ENCODE data around the gene TAS2R60. TPM values are rescaled to one million over a fixed set of nuclear protein-coding genes. Genes with fewer than 3 reads are reported as not detected.
"Not testable (repeated sequence)": the region's sequence is repeated elsewhere in the genome, so short reads cannot be mapped to it uniquely, and the experiment has no call there.

The TAS2R60 gene
- total RNA-seq, 2 experiments from 2014 or later: not detected

DNA sequence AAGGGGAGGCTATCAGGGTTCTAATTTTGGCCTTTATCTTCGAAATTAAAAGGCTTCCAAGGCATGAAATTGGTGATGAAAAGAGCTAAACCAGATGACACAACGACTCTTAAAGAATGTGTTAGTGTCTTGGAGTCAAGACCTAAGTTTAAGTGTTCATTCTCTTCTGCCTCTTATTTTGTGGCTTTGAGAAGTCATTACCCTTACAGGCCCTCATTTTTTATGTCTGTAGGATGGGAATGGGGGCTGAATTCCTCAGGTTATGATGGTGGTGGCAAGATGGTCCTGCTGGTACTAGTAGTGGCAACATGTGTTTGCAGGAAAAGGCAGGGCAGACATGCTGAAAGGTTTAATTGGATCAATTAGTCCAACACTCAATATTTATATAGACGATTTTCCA is 15.4 kb downstream of the TAS2R60 start:
- peaks cover 3% of the 10 kb centered on the region for H3K9me3 Mint-ChIP-seq (ENCODE audit: low read depth)
- peaks cover 2% of the 10 kb centered on the region for H3K4me1 Mint-ChIP-seq
- H3K27me3 Mint-ChIP-seq: no peaks in the 10 kb centered on the region
- ChIA-PET POLR2A (no interaction called here), CTCF (interaction anchor here (1.0 kb wide), 1 partner anchor 11 kb away, joined by 3 read pairs; no protein-coding TSS in a partner anchor)
- intact Hi-C loops (cut with DNase I, micrococcal nuclease): no loop called here
- DNase-seq: no peak
- H3K27ac Mint-ChIP-seq: no peak overlapping the region
- peaks cover 3% of the 10 kb centered on the region for H3K36me3 Mint-ChIP-seq (ENCODE audit: low read depth)
- no peak for ATAC-seq
- no peak overlapping the region for H3K4me3 Mint-ChIP-seq

- Mint-ChIP-seq H3K9me3 (ENCODE audit: low read depth) (peaks cover 3% of the 10 kb centered on the region), H3K4me1 (peaks cover 2% of the 10 kb centered on the region), H3K4me3 (no peak overlapping the region), H3K27ac (no peak overlapping the region), H3K27me3 (no peaks in the 10 kb centered on the region), H3K36me3 (ENCODE audit: low read depth) (peaks cover 3% of the 10 kb centered on the region)
- DNase-seq: no peak
- ATAC-seq: no peak
- ChIA-PET POLR2A (no interaction called here), CTCF (no interaction called here)
- intact Hi-C loops (cut with DNase I, micrococcal nuclease): no loop called here
Measured at GRCh38 chr7:143459359-143459758, 16.1 kb downstream of the TAS2R60 start.

GRCh38 chr7:143460271-143460979 is 17.2 kb downstream of the TAS2R60 start:
- Mint-ChIP-seq H3K27ac (no peak overlapping the region), H3K4me3 (no peak overlapping the region), H3K9me3 (ENCODE audit: low read depth) (peaks cover 3% of the 10 kb centered on the region), H3K27me3 (no peaks in the 10 kb centered on the region), H3K36me3 (ENCODE audit: low read depth) (peaks cover 4% of the 10 kb centered on the region), H3K4me1 (peaks cover 2% of the 10 kb centered on the region)
- ChIA-PET POLR2A (no interaction called here), CTCF (no interaction called here)
- intact Hi-C loops (cut with DNase I, micrococcal nuclease): no loop called here
- ATAC-seq: no peak
- DNase-seq: no peak

- Mint-ChIP-seq H3K4me1 (peaks cover 2% of the 10 kb centered on the region), H3K27ac (no peak overlapping the region), H3K9me3 (ENCODE audit: low read depth) (peaks cover 3% of the 10 kb centered on the region), H3K4me3 (no peak overlapping the region), H3K27me3 (no peaks in the 10 kb centered on the region), H3K36me3 (ENCODE audit: low read depth) (peaks cover 4% of the 10 kb centered on the region)
- ChIA-PET CTCF (no interaction called here), POLR2A (no interaction called here)
- peak; percentile 23 for ATAC-seq
- DNase-seq: no peak
- intact Hi-C loops (cut with DNase I, micrococcal nuclease): no loop called here
Measured at GRCh38 chr7:143462045-143462444, 18.8 kb downstream of the TAS2R60 start.

- intact Hi-C loops (cut with DNase I, micrococcal nuclease): no loop called here
- Mint-ChIP-seq H3K36me3 (ENCODE audit: low read depth) (peaks cover 6% of the 10 kb centered on the region), H3K4me1 (peaks cover 2% of the 10 kb centered on the region), H3K27me3 (no peaks in the 10 kb centered on the region), H3K9me3 (ENCODE audit: low read depth) (peaks cover 3% of the 10 kb centered on the region), H3K27ac (no peak overlapping the region), H3K4me3 (no peak overlapping the region)
- POLR2A ChIA-PET: no interaction called here
- CTCF ChIA-PET: no interaction called here
- ATAC-seq (no peak), DNase-seq (no peak)
Measured at GRCh38 chr7:143463556-143463955, 20.3 kb downstream of the TAS2R60 start.

- Mint-ChIP-seq H3K9me3 (ENCODE audit: low read depth) (peaks cover 3% of the 10 kb centered on the region), H3K4me1 (peaks cover 2% of the 10 kb centered on the region), H3K27ac (no peak overlapping the region), H3K4me3 (no peak overlapping the region), H3K36me3 (ENCODE audit: low read depth) (peaks cover 6% of the 10 kb centered on the region), H3K27me3 (no peaks in the 10 kb centered on the region)
- no peak for ATAC-seq
- no peak for DNase-seq
- intact Hi-C loops (cut with DNase I, micrococcal nuclease): no loop called here
- CTCF ChIA-PET: no interaction called here
- POLR2A ChIA-PET: no interaction called here
Measured at GRCh38 chr7:143463957-143464356, 20.7 kb downstream of the TAS2R60 start.

DNA sequence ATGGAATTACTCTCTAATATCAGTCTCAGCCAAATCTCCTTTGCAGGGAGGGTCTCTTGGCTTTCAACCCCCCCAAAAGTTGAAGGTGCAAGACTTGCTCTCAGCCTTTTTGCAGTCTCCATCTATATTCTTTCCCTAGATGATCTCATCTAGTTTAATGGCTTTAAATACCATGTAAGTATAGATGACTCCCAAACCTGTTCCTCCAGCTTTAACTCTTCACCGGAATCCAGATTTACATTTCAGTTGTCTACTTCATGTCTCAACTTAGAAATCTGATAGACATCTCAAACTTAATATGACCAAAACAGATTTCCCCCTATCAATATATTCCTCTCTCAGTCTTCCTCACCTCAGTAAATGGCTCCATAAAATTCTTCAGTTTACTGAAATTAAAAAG is 24.5 kb downstream of the TAS2R60 start:
- H3K36me3 Mint-ChIP-seq (ENCODE audit: low read depth): peaks cover 4% of the 10 kb centered on the region
- ChIA-PET POLR2A (no interaction called here), CTCF (interaction anchor here (0.6 kb wide), 1 partner anchor 252 kb away, joined by 3 read pairs; no protein-coding TSS in a partner anchor)
- H3K9me3 Mint-ChIP-seq (ENCODE audit: low read depth): peaks cover 6% of the 10 kb centered on the region
- H3K4me3 Mint-ChIP-seq: no peak overlapping the region
- ATAC-seq: no peak
- peaks cover 5% of the 10 kb centered on the region for H3K4me1 Mint-ChIP-seq
- peak overlapping the region; percentile 5 for H3K27ac Mint-ChIP-seq
- DNase-seq: no peak
- intact Hi-C loops (cut with DNase I, micrococcal nuclease): no loop called here
- no peaks in the 10 kb centered on the region for H3K27me3 Mint-ChIP-seq

- H3K9me3 Mint-ChIP-seq (ENCODE audit: low read depth); DNase-seq; H3K4me3 Mint-ChIP-seq; H3K27ac Mint-ChIP-seq; intact Hi-C loops (cut with DNase I, micrococcal nuclease); H3K36me3 Mint-ChIP-seq (ENCODE audit: low read depth); ATAC-seq; POLR2A ChIA-PET; H3K27me3 Mint-ChIP-seq: not testable (repeated sequence)
- peaks cover 10% of the 10 kb centered on the region for H3K4me1 Mint-ChIP-seq
- CTCF ChIA-PET: interaction anchor here (1.8 kb wide), 1 partner anchor 8 kb away, joined by 8 read pairs; no protein-coding TSS in a partner anchor
Measured at GRCh38 chr7:143472071-143472689, 28.9 kb downstream of the TAS2R60 start.

- no peak within 1 kb of the TSS for H3K4me3 Mint-ChIP-seq
- H3K36me3 Mint-ChIP-seq (ENCODE audit: low read depth): no peaks in the 10 kb centered on the region
- ChIA-PET CTCF (interaction anchor here (0.6 to 1.0 kb wide), 2 partner anchors 10 to 108 kb away, joined by 3 read pairs; no protein-coding TSS in a partner anchor), POLR2A (no interaction called here)
- peaks cover 28% of the 10 kb centered on the region for H3K4me1 Mint-ChIP-seq
- no peaks in the 10 kb centered on the region for H3K27me3 Mint-ChIP-seq
- intact Hi-C loops (cut with DNase I, micrococcal nuclease): no loop called here
- ATAC-seq: no peak
- no peak within 1 kb of the TSS for H3K27ac Mint-ChIP-seq
- H3K9me3 Mint-ChIP-seq (ENCODE audit: low read depth): peaks cover 3% of the 10 kb centered on the region
- DNase-seq: no peak
Measured at GRCh38 chr7:143477501-143478150, 34.4 kb downstream of the TAS2R60 start, which contains the start of gene TAS2R41. Gene TAS2R41, plus strand, starts transcription at chr7:143477873. Its CDS starts 0 bp downstream, at chr7:143477873.

DNA sequence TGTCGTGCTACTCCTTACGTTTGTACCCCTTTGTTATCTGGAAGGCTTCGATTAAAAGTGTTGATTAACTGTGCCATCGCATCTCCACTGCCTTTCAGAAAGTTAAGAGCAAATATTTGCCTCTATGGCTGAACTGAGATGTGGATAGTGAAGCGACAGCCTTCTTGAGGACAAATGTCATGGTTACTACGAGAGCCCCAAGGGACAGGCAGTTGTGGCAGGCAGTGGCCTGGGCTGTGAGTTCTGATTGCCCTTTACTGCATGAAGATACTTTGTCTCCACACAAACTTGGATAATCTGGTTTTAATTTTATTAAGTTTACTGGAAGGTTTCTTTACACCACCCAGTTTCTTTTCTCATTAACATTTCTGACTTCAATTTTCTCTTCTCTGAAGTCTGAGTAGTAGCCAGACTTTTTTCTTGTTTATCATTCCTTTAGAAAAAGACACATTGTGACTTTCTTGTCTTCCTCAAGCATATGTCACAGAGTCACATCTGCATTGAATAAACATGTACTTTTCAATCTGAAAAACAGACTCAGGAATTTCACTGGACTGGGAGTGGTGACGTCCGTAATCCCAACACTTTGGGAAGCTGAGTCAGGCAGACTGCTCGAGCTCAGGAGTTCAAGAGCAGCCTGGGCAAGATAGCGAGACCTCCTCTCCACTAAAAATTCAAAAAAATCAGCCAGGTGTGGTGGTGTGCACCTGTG is 36.0 kb downstream of the TAS2R60 start:
- Mint-ChIP-seq H3K27me3 (no peaks in the 10 kb centered on the region), H3K9me3 (ENCODE audit: low read depth) (peaks cover 3% of the 10 kb centered on the region), H3K4me1 (peaks cover 28% of the 10 kb centered on the region), H3K4me3 (no peak overlapping the region), H3K36me3 (ENCODE audit: low read depth) (no peaks in the 10 kb centered on the region), H3K27ac (no peak overlapping the region)
- POLR2A ChIA-PET: no interaction called here
- intact Hi-C loops (cut with DNase I, micrococcal nuclease): no loop called here
- CTCF ChIA-PET: interaction anchor here (0.7 to 1.0 kb wide), 2 partner anchors 8 to 76 kb away, joined by 3 read pairs; no protein-coding TSS in a partner anchor
- DNase-seq (no peak), ATAC-seq (no peak)

- CTCF ChIA-PET: interaction anchor here (0.7 to 2.4 kb wide), 7 partner anchors 9 to 666 kb away, joined by 3 to 15 read pairs (median 4); no protein-coding TSS in a partner anchor
- DNase-seq (no peak), ATAC-seq (no peak)
- Mint-ChIP-seq H3K9me3 (ENCODE audit: low read depth) (no peaks in the 10 kb centered on the region), H3K27ac (no peak overlapping the region), H3K27me3 (no peaks in the 10 kb centered on the region), H3K4me3 (no peak overlapping the region), H3K36me3 (ENCODE audit: low read depth) (no peaks in the 10 kb centered on the region), H3K4me1 (peaks cover 28% of the 10 kb centered on the region)
- intact Hi-C loops (cut with DNase I, micrococcal nuclease): no loop called here
- POLR2A ChIA-PET: no interaction called here
Measured at GRCh38 chr7:143480501-143480900, 37.2 kb downstream of the TAS2R60 start.

Measured in activated CD4-positive, alpha-beta T cell treated with anti-CD3 and anti-CD28 coated beads for 36 hours (primary cell).